H9 (cell line): Measurements from ENCODE around the gene DIP2C. TPM values are rescaled to one million over a fixed set of nuclear protein-coding genes. Genes with fewer than 3 reads are reported as not detected.

Source experiments
- DNase-seq: peaks from one replicate; pipeline ENCODE4 v3.0.0-alpha.2; 2017
- H2AFZ ChIP-seq: one replicate; pipeline ENCODE4 v1.6.1; 2013; ENCODE audit warnings: mild to moderate bottlenecking, low read length, control low read depth, moderate library complexity
- H2AK5ac ChIP-seq: 2 replicates; pipeline ENCODE4 v1.6.1; 2013; ENCODE audit warnings: low read length, control low read depth, mixed read lengths; ENCODE audit not compliant: insufficient read length
- H2BK120ac ChIP-seq: one replicate; pipeline ENCODE4 v1.6.1; 2013; ENCODE audit warnings: low read depth, mild to moderate bottlenecking, low read length, control low read depth, inconsistent platforms; ENCODE audit not compliant: poor library complexity, severe bottlenecking
- H2BK12ac ChIP-seq: 2 replicates; pipeline ENCODE4 v1.6.1; 2013; ENCODE audit warnings: low read length, control low read depth, mixed read lengths, low read depth; ENCODE audit not compliant: insufficient read length
- H2BK15ac ChIP-seq: 2 replicates; pipeline ENCODE4 v1.6.1; 2013; ENCODE audit warnings: low read depth, low read length, control low read depth
- H2BK20ac ChIP-seq: one replicate; pipeline ENCODE4 v1.6.1; 2013; ENCODE audit warnings: low read depth, mild to moderate bottlenecking, low read length, control low read depth, inconsistent platforms; ENCODE audit not compliant: poor library complexity, severe bottlenecking
- H2BK5ac ChIP-seq: 2 replicates; pipeline ENCODE4 v1.6.1; 2013; ENCODE audit warnings: low read length, control low read depth, mixed read lengths; ENCODE audit not compliant: insufficient read length
- H3K14ac ChIP-seq: 2 replicates; pipeline ENCODE4 v1.6.1; 2013; ENCODE audit warnings: low read length, control low read depth; ENCODE audit not compliant: insufficient read depth
- H3K18ac ChIP-seq: 2 replicates; pipeline ENCODE4 v1.6.1; 2013; ENCODE audit warnings: low read depth, mild to moderate bottlenecking, mixed read lengths, low read length, control low read depth; ENCODE audit not compliant: insufficient read length
- H3K23ac ChIP-seq: 2 replicates; pipeline ENCODE4 v1.6.1; 2013; ENCODE audit warnings: low read length, control low read depth, mixed read lengths, low read depth; ENCODE audit not compliant: insufficient read length
- H3K23me2 ChIP-seq: 2 replicates; pipeline ENCODE4 v1.6.1; 2013; ENCODE audit warnings: low read depth, mild to moderate bottlenecking, mixed read lengths, low read length, control low read depth; ENCODE audit not compliant: insufficient read length, poor library complexity, severe bottlenecking
- H3K27ac ChIP-seq: 2 replicates; pipeline ENCODE4 v1.5.1; 2013; ENCODE audit warnings: low read length, control low read depth, mixed read lengths, low read depth; ENCODE audit not compliant: insufficient read length
- H3K27me3 ChIP-seq: 2 replicates; pipeline ENCODE4 v1.6.1; 2013; ENCODE audit warnings: low read length, control low read depth, inconsistent platforms; ENCODE audit not compliant: insufficient read depth
- H3K4ac ChIP-seq: 2 replicates; pipeline ENCODE4 v1.6.1; 2013; ENCODE audit warnings: low read depth, mild to moderate bottlenecking, control low read depth, inconsistent platforms, low read length, moderate library complexity
- H3K4me1 ChIP-seq: 2 replicates; pipeline ENCODE4 v1.6.1; 2013; ENCODE audit warnings: low read length, control low read depth, inconsistent platforms; ENCODE audit not compliant: insufficient read depth
- H3K4me2 ChIP-seq: 2 replicates; pipeline ENCODE4 v1.6.1; 2013; ENCODE audit warnings: low read length, control low read depth, mixed read lengths; ENCODE audit not compliant: insufficient read length, insufficient read depth
- H3K56ac ChIP-seq: 2 replicates; pipeline ENCODE4 v1.6.1; 2013; ENCODE audit warnings: low read depth, mild to moderate bottlenecking, mixed read lengths, low read length, control low read depth; ENCODE audit not compliant: insufficient read length
- H3K79me1 ChIP-seq: 2 replicates; pipeline ENCODE4 v1.6.1; 2013; ENCODE audit warnings: low read depth, mild to moderate bottlenecking, moderate library complexity, low read length, control low read depth, inconsistent platforms; ENCODE audit not compliant: insufficient read depth, poor library complexity, severe bottlenecking
- H3K79me2 ChIP-seq: 2 replicates; pipeline ENCODE4 v1.6.1; 2013; ENCODE audit warnings: low read length, control low read depth, inconsistent platforms; ENCODE audit not compliant: insufficient read depth
- H3K9ac ChIP-seq: 2 replicates; pipeline ENCODE4 v1.6.1; 2013; ENCODE audit warnings: low read length, control low read depth, mixed read lengths; ENCODE audit not compliant: insufficient read length; ENCODE audit errors: extremely low read depth
- H3K9me3 ChIP-seq: one replicate; pipeline ENCODE4 v1.6.1; 2013; ENCODE audit warnings: low read depth, low read length, inconsistent platforms; ENCODE audit not compliant: control insufficient read depth
- H3T11ph ChIP-seq: one replicate; pipeline ENCODE4 v1.6.1; 2013; ENCODE audit warnings: mild to moderate bottlenecking, low read length, control low read depth, inconsistent platforms
- H4K20me1 ChIP-seq: one replicate; pipeline ENCODE4 v1.6.1; 2013; ENCODE audit not compliant: control insufficient read depth, insufficient read length, insufficient read depth
- H4K5ac ChIP-seq: 2 replicates; pipeline ENCODE4 v1.6.1; 2013; ENCODE audit warnings: low read depth, mild to moderate bottlenecking, mixed read lengths, low read length, control low read depth; ENCODE audit not compliant: insufficient read length
- H4K8ac ChIP-seq: replicated peaks from 2 replicates; pipeline ENCODE4 v1.6.1; 2013; ENCODE audit warnings: low read length, control low read depth, mixed read lengths, low read depth; ENCODE audit not compliant: insufficient read length
- H4K91ac ChIP-seq: 2 replicates; pipeline ENCODE4 v1.6.1; 2013; ENCODE audit warnings: low read depth, mild to moderate bottlenecking, moderate library complexity, mixed read lengths, low read length, control low read depth; ENCODE audit not compliant: insufficient read length
- H3K27ac Mint-ChIP-seq, 3 experiments: 2 replicates in 2 of 3; 3 replicates in 1 of 3; pipeline ENCODE4 v1.8.0; 2020 to 2021; ENCODE audit warnings: mixed read lengths in 3 of 3, mild to moderate bottlenecking in 1 of 3, moderate library complexity in 1 of 3
- H3K27me3 Mint-ChIP-seq: 2 replicates; pipeline ENCODE4 v1.8.0; 2021; ENCODE audit warnings: low read depth, mild to moderate bottlenecking, moderate library complexity, mixed read lengths
- H3K36me3 Mint-ChIP-seq, 3 experiments: 2 replicates in 2 of 3; 3 replicates in 1 of 3; pipeline ENCODE4 v1.8.0; 2020 to 2021; ENCODE audit warnings: low read depth in 3 of 3, mixed read lengths in 3 of 3; ENCODE audit not compliant: insufficient read depth in 1 of 3
- H3K4me1 Mint-ChIP-seq, 2 experiments: 2 replicates each; pipeline ENCODE4 v1.8.0; 2020; ENCODE audit warnings: mixed read lengths in 2 of 2
- H3K4me3 Mint-ChIP-seq, 2 experiments: 2 replicates in 1 of 2; 3 replicates in 1 of 2; pipeline ENCODE4 v1.8.0; 2020 to 2021; ENCODE audit warnings: mild to moderate bottlenecking in 2 of 2, mixed read lengths in 2 of 2, moderate library complexity in 1 of 2
- H3K9me3 Mint-ChIP-seq, 2 experiments: 2 replicates in 1 of 2; 3 replicates in 1 of 2; pipeline ENCODE4 v1.8.0; 2020; ENCODE audit warnings: mild to moderate bottlenecking in 2 of 2, mixed read lengths in 2 of 2, moderate library complexity in 1 of 2
- CTCF ChIP-seq: fragments of 200-600 bp; sonication (generic); conservative IDR thresholded peaks from 3 replicates; pipeline ENCODE4 v1.8.0; 2021; ENCODE audit warnings: antibody characterized with exemption, mild to moderate bottlenecking
- WGBS: extraction: QIAGEN DNeasy Blood & Tissue Kit; methylation state at CpG from one replicate; pipeline ENCODE4 v1.1.7; 2013; ENCODE audit warnings: missing lambda C conversion rate, low lambda C conversion rate, mixed read lengths; ENCODE audit not compliant: insufficient read length; ENCODE audit errors: extremely low coverage; 5-methylcytosine and 5-hydroxymethylcytosine counted together
- total RNA-seq: library from RNA; stranded (reverse); gene quantifications from 2 replicates; pipeline ENCODE4 v1.2.1, GENCODE V29; 2021

Gene DIP2C
- total RNA-seq, 1 experiment from 2014 or later, result 7.9 TPM

GRCh38 chr10:668786-669485 is 20.5 kb downstream of the DIP2C start:
- Histone ChIP-seq H3K23ac (no peak overlapping the region), H3K27ac (no peak overlapping the region), H3K4ac (no peak overlapping the region), H2BK15ac (no peak overlapping the region), H2BK20ac (no peak overlapping the region), H3K79me2 (peaks cover 11% of the 10 kb centered on the region; the same call in 1 of the 2 replicates), H3K27me3 (no peaks in the 10 kb centered on the region), H3K23me2 (no peaks in the 10 kb centered on the region), H2AFZ (no peak overlapping the region), H2BK12ac (no peak overlapping the region), H3T11ph (no peak overlapping the region), H4K8ac (no peak overlapping the region), H3K9me3 (no peaks in the 10 kb centered on the region), H4K91ac (no peak overlapping the region), H3K79me1 (peaks cover 4% of the 10 kb centered on the region), H3K18ac (no peak overlapping the region), H2BK5ac (no peak overlapping the region), H3K4me1 (peaks cover 4% of the 10 kb centered on the region; the same call in 1 of the 2 replicates), H3K9ac (no peak overlapping the region), H2BK120ac (no peak overlapping the region), H4K5ac (no peak overlapping the region), H3K4me2 (no peak overlapping the region), H4K20me1 (peaks cover 2% of the 10 kb centered on the region), H2AK5ac (no peak overlapping the region), H3K56ac (no peak overlapping the region), H3K14ac (no peak overlapping the region)
- H3K36me3 Mint-ChIP-seq, result peaks cover 0 to 3% (median 0%) of the 10 kb centered on the region in 3 experiments; a peak in 3 of 7 replicates
- TF ChIP-seq CTCF, result no peak
- H3K9me3 Mint-ChIP-seq, result peaks cover 7% of the 10 kb centered on the region in 2 experiments; a peak in 3 of 5 replicates
- no CpG with 5 or more reads among the region's 17 CpGs for WGBS
- H3K27me3 Mint-ChIP-seq, result no peaks in the 10 kb centered on the region
- H3K4me3 Mint-ChIP-seq, result no peak overlapping the region
- no peak overlapping the region for H3K27ac Mint-ChIP-seq
- DNase-seq, result no peak
- H3K4me1 Mint-ChIP-seq, result peaks cover 4% of the 10 kb centered on the region in 2 experiments; a peak in 2 of 4 replicates
